Midbrain (tissue), 1 donor: ENCODE measurements around the gene HSD17B1.
A peak's percentile ranks its signal among the peaks of the same experiment; 100 is the strongest.
"Not testable (repeated sequence)": the region's sequence is repeated elsewhere in the genome, so short reads cannot be mapped to it uniquely, and the experiment has no call there.

Experiments
- DNase-seq: peaks from one replicate; lab custom pipeline; 2025; lab: John Stamatoyannopoulos, UW

The HSD17B1 gene

GRCh38 chr17:42552736-42553135 lies at the start of gene HSD17B1:
HSD17B1 (plus strand) TSS chr17:42552923; CDS start chr17:42552934, 11 bp downstream.
- not testable (repeated sequence) for DNase-seq

- no peak for DNase-seq
Observed at GRCh38 chr17:42502926-42503325, 49.8 kb upstream of the HSD17B1 start.

- DNase-seq = no peak
Observed at GRCh38 chr17:42507671-42508070, 45.1 kb upstream of the HSD17B1 start.

GRCh38 chr17:42508426-42509165 lies 44.1 kb upstream of the HSD17B1 start:
- DNase-seq = no peak

GRCh38 chr17:42509409-42509808 lies 43.3 kb upstream of the HSD17B1 start:
- DNase-seq = no peak

GRCh38 chr17:42509841-42510240 lies 42.9 kb upstream of the HSD17B1 start:
- no peak for DNase-seq

GRCh38 chr17:42512246-42512645 lies 40.5 kb upstream of the HSD17B1 start:
- no peak for DNase-seq

- DNase-seq = no peak
Observed at GRCh38 chr17:42512733-42513251, 39.9 kb upstream of the HSD17B1 start.

- no peak for DNase-seq
Observed at GRCh38 chr17:42513686-42514085, 39.0 kb upstream of the HSD17B1 start.

- DNase-seq = no peak
Observed at GRCh38 chr17:42514279-42514678, 38.4 kb upstream of the HSD17B1 start.

GRCh38 chr17:42514867-42515266 lies 37.9 kb upstream of the HSD17B1 start:
- DNase-seq = no peak

- DNase-seq = peak; percentile 74
Observed at GRCh38 chr17:42517516-42517915, 35.2 kb upstream of the HSD17B1 start.

GRCh38 chr17:42518046-42518754 lies 34.5 kb upstream of the HSD17B1 start:
- DNase-seq = no peak

- no peak for DNase-seq
Observed at GRCh38 chr17:42518755-42519545, 33.8 kb upstream of the HSD17B1 start.

- DNase-seq = peak; percentile 83
Observed at GRCh38 chr17:42519546-42520491, 32.9 kb upstream of the HSD17B1 start.

GRCh38 chr17:42520540-42520951 lies 32.2 kb upstream of the HSD17B1 start:
- no peak for DNase-seq

GRCh38 chr17:42521036-42521435 lies 31.7 kb upstream of the HSD17B1 start:
- no peak for DNase-seq

GRCh38 chr17:42521666-42522262 lies 31.0 kb upstream of the HSD17B1 start:
- no peak for DNase-seq

GRCh38 chr17:42522263-42522790 lies 30.4 kb upstream of the HSD17B1 start:
- DNase-seq = no peak

GRCh38 chr17:42522798-42523278 lies 29.9 kb upstream of the HSD17B1 start:
- DNase-seq = no peak
